Thyroid gland (tissue), 4 donors: ENCODE measurements around the gene MMAB.

ENCODE experiments used
- POLR2A ChIP-seq, 2 donors: fragments of 450-650 bp; IDR thresholded peaks; one replicate each; pipeline ENCODE4 v1.6.1; 2017; ENCODE audit warnings: antibody characterized with exemption in 2 of 2, mild to moderate bottlenecking in 2 of 2, moderate library complexity in 1 of 2
- TF ChIP-seq, protein P1 (sequence below), 6 experiments: fragments of 200-600 bp in 3 of 6; fragments of 450-650 bp in 3 of 6; sonication (generic) in 3 of 6; IDR thresholded peaks; one replicate each; pipeline ENCODE4 v1.5.1; 2016 to 2019; ENCODE audit warnings: antibody characterized with exemption in 6 of 6, mild to moderate bottlenecking in 2 of 6, inconsistent platforms in 1 of 6, moderate library complexity in 1 of 6

DNA sequence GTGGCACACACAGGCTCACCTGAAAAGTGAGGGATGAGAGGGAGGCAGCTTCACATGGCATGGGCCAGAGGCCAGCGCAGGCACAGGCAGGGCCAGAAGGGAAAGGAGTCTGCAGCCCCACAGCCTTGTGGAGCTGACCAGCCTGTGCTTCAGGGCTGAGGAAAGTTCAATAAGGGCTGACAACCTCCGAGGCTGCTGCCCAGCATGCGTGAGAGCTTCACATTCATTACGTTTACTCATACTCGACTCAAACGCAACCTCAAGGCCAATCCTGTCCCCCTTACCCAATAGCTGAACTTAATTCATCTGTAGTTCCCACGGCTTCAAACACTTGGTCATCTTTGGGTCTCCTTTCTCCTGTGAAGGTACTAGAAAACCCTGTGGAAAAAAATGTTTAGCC, 4.8 kb downstream of the MMAB start:
- TF ChIP-seq, protein P1, sequence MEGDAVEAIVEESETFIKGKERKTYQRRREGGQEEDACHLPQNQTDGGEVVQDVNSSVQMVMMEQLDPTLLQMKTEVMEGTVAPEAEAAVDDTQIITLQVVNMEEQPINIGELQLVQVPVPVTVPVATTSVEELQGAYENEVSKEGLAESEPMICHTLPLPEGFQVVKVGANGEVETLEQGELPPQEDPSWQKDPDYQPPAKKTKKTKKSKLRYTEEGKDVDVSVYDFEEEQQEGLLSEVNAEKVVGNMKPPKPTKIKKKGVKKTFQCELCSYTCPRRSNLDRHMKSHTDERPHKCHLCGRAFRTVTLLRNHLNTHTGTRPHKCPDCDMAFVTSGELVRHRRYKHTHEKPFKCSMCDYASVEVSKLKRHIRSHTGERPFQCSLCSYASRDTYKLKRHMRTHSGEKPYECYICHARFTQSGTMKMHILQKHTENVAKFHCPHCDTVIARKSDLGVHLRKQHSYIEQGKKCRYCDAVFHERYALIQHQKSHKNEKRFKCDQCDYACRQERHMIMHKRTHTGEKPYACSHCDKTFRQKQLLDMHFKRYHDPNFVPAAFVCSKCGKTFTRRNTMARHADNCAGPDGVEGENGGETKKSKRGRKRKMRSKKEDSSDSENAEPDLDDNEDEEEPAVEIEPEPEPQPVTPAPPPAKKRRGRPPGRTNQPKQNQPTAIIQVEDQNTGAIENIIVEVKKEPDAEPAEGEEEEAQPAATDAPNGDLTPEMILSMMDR (IDR thresholded peaks at IDR 0.05) = no peak
- TF ChIP-seq POLR2A (IDR thresholded peaks at IDR 0.05) = no peak
